Bronchial epithelial cell (primary cell): ENCODE results near the gene B4GALT7. TPM values are rescaled to one million over a fixed set of nuclear protein-coding genes. Genes with fewer than 3 reads are reported as not detected.
"Not testable (repeated sequence)": the region's sequence is repeated elsewhere in the genome, so short reads cannot be mapped to it uniquely, and the experiment has no call there.

Source experiments
- DNase-seq: peaks from one replicate; pipeline ENCODE4 v3.0.0-alpha.2; 2010; ENCODE audit warnings: low read depth
- FAIRE-seq: peaks from 2 replicates; lab custom pipeline; 2011; peaks lifted over from hg19 to GRCh38; lab: Jason Lieb, UNC
- H3K27me3 ChIP-seq: 2 replicates; pipeline ENCODE4 v1.5.1; 2011; ENCODE audit warnings: low read length; ENCODE audit not compliant: control insufficient read depth, insufficient read depth
- H3K36me3 ChIP-seq: 2 replicates; pipeline ENCODE4 v1.5.1; 2011; ENCODE audit warnings: low read length; ENCODE audit not compliant: control insufficient read depth, insufficient read depth
- H3K4me3 ChIP-seq: 2 replicates; pipeline ENCODE4 v1.5.1; 2011; ENCODE audit warnings: mild to moderate bottlenecking, low read depth, low read length, control low read depth
- total RNA-seq: library from RNA; depleted of rRNA; stranded (reverse); fragments of >200 nt; gene quantifications from 2 replicates; pipeline ENCODE4 v1.2.1, GENCODE V29; 2014
- TF ChIP-seq, protein P1 (sequence below): IDR thresholded peaks from 2 replicates; pipeline ENCODE4 v1.5.1; 2011; ENCODE audit warnings: mild to moderate bottlenecking, moderate library complexity, low read length, control low read depth, inconsistent platforms; ENCODE audit not compliant: insufficient read depth, severe bottlenecking

B4GALT7 gene
- total RNA-seq, 1 donor from 2014 or later: 36.9 TPM

DNA sequence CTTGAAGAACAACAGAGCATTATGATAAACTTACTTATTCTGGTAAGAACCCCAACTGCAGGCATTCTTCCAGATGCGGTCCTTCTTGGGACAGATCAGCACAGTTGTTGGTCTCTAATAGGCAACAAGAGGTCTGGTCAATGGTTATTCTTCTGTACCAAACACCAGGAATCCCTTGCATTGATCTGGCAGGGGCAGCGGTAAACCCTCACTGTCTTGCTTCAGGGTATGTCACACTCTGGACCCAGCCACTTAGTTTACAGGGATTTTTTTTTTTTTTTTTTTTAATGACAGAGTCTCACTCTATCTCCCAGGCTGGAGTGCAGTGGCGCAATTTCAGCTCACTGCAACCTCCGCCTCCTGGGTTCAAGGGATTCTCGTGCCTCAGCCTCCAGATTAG, 44.3 kb upstream of the B4GALT7 start:
- DNase-seq (no peak), FAIRE-seq (no peak)
- Histone ChIP-seq H3K4me3 (no peak overlapping the region), H3K27me3 (no peaks in the 10 kb centered on the region), H3K36me3 (peaks cover 4% of the 10 kb centered on the region)
- TF ChIP-seq, protein P1, sequence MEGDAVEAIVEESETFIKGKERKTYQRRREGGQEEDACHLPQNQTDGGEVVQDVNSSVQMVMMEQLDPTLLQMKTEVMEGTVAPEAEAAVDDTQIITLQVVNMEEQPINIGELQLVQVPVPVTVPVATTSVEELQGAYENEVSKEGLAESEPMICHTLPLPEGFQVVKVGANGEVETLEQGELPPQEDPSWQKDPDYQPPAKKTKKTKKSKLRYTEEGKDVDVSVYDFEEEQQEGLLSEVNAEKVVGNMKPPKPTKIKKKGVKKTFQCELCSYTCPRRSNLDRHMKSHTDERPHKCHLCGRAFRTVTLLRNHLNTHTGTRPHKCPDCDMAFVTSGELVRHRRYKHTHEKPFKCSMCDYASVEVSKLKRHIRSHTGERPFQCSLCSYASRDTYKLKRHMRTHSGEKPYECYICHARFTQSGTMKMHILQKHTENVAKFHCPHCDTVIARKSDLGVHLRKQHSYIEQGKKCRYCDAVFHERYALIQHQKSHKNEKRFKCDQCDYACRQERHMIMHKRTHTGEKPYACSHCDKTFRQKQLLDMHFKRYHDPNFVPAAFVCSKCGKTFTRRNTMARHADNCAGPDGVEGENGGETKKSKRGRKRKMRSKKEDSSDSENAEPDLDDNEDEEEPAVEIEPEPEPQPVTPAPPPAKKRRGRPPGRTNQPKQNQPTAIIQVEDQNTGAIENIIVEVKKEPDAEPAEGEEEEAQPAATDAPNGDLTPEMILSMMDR: no peak

DNA sequence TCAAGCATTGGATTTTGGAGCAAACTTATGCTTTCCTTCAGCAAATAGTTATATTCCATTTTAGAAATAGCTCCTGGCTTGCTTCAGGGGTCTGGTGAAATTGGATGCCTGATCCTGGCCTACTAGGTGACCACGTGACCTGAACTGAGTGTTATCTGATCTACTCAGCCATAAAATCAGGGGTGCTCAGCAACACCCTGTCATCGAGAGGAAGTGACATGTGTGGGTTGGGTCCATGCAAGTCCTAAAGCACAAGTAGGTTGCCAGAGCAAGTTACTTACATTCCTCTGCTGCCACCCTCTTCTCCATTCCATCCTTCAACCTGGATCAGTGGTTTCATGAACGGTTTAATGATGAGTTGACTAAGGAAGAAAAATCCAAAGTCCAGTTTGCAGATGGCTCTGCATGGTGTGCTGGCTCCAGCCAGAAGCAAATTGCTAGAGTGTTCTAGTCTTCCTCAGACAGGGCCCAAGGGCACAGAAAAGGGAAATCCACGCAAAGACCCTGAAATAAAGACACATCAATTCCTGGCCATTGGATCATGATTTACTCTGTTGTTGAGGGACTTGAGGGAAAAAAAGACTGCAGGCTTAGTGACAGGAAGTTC, 42.8 kb upstream of the B4GALT7 start:
- DNase-seq: peak; percentile 64
- peaks cover 1% of the 10 kb centered on the region for H3K36me3 ChIP-seq
- no peak for FAIRE-seq
- TF ChIP-seq, protein P1: no peak
- no peak overlapping the region for H3K4me3 ChIP-seq
- H3K27me3 ChIP-seq: no peaks in the 10 kb centered on the region

DNA sequence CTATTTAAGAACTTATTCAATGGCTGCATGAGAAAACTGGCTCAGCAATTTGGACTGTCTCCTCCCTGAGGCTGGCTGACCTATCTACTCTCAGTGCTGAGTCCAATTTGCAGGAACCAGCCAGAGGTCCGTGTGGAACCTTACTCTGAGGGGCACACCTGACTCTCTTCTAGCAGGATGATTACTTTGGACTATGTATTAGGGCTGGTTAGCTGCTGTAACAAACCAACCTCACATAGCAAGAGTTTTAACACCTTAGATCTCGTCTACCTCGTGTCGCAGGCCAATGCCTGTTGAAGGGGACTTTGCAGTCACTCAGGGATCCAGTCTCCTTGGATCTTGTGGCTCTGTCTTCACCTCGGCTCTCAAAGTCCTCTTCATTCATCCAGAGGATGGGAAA, 42.1 kb upstream of the B4GALT7 start:
- Histone ChIP-seq H3K4me3 (no peak overlapping the region), H3K36me3 (peaks cover 1% of the 10 kb centered on the region), H3K27me3 (no peaks in the 10 kb centered on the region)
- FAIRE-seq (no peak), DNase-seq (no peak)
- TF ChIP-seq, protein P1: no peak

DNA sequence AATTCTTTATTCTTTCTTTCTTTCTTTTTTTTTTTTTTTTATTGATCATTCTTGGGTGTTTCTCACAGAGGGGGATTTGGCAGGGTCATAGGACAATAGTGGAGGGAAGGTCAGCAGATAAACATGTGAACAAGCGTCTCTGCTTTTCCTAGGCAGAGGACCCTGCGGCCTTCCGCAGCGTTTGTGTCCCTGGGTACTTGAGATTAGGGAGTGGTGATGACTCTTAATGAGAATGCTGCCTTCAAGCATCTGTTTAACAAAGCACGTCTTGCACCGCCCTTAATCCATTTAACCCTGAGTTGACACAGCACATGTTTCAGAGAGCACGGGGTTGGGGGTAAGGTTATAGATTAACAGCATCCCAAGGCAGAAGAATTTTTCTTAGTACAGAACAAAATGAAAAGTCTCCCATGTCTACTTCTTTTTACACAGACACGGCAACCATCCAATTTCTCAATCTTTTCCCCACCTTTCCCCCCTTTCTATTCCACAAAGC, 40.4 kb upstream of the B4GALT7 start:
- not testable (repeated sequence) for DNase-seq, H3K4me3 ChIP-seq, H3K36me3 ChIP-seq, FAIRE-seq, H3K27me3 ChIP-seq

DNA sequence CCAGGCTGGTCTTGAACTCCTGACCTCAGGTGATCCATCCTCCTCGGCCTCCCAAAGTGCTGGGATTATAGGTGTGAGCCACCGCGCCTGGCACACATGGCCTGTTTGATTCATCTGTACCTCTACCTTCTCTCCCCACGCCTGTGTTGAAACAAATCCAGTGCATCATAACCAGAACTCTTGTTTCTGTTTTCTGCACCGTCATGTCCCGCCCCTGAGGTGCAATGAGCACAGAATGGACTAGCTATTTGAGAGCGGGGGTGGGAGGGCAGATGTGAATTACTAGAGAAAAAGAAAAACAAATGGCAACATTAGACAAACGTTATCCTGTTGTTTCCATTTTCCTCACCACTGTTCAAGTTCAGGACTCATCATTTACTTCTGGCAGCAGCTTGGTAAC, 34.9 kb upstream of the B4GALT7 start:
- Histone ChIP-seq H3K36me3 (no peaks in the 10 kb centered on the region), H3K4me3 (no peak overlapping the region), H3K27me3 (no peaks in the 10 kb centered on the region)
- FAIRE-seq (no peak), DNase-seq (peak; percentile 17)
- TF ChIP-seq, protein P1: no peak

DNA sequence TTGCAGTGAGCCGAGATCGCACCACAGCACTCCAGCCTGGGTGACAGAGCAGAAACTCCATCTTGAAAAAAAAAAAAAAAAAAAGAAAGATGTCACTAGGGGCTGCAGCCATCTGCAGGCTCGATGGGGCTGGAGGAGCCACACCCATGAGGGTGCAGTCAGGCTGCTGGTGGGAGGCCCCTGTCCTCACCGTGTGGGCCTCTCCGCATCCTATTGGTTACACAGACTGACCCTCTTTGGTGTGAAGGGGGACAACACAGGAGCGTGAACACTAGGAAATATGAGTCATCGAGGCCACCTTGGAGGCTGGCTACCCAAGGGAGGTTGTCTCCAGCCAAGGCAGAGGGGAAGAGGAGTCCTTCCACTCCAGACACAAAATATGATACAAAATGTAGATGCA, 31.6 kb upstream of the B4GALT7 start:
- DNase-seq (no peak), FAIRE-seq (no peak)
- TF ChIP-seq, protein P1: no peak
- H3K27me3 ChIP-seq: no peaks in the 10 kb centered on the region
- H3K4me3 ChIP-seq: no peak overlapping the region
- no peaks in the 10 kb centered on the region for H3K36me3 ChIP-seq
